Measurements from ENCODE around the gene HSPH1.

- TF ChIP-seq CTCF (conservative IDR thresholded peaks at IDR 0.05; ENCODE audit: low read depth, low read length) (no peak), EZH2 (IDR thresholded peaks at IDR 0.05; ENCODE audit: borderline replicate concordance, low read depth, low read length, poor library complexity, severe bottlenecking) (no peak)
Observed at GRCh38 chr13:31201341-31202031, 39.8 kb upstream of the HSPH1 start.
